NT2/D1 (cell line): ENCODE measurements around the gene B3GNT4.
"Not testable (repeated sequence)": the region's sequence is repeated elsewhere in the genome, so short reads cannot be mapped to it uniquely, and the experiment has no call there.

Source experiments
- DNase-seq: peaks from one replicate; pipeline ENCODE4 v3.0.0-alpha.2; 2011; ENCODE audit warnings: low read depth, low spot score
- H3K27me3 ChIP-seq: 2 replicates; pipeline ENCODE4 v1.6.0; 2011; ENCODE audit warnings: mild to moderate bottlenecking; ENCODE audit not compliant: insufficient read length, insufficient read depth
- H3K36me3 ChIP-seq: 2 replicates; pipeline ENCODE4 v1.6.1; 2011; ENCODE audit warnings: mild to moderate bottlenecking, low read length, mixed read lengths; ENCODE audit not compliant: insufficient read depth, insufficient read length
- H3K4me1 ChIP-seq: 2 replicates; pipeline ENCODE4 v1.5.1; 2011; ENCODE audit not compliant: insufficient read depth, insufficient read length
- H3K4me3 ChIP-seq: 2 replicates; pipeline ENCODE4 v1.5.1; 2011; ENCODE audit warnings: low read depth; ENCODE audit not compliant: insufficient read length
- H3K9ac ChIP-seq: 2 replicates; pipeline ENCODE4 v1.6.0; 2011; ENCODE audit warnings: low read depth; ENCODE audit not compliant: insufficient read length
- H3K9me3 ChIP-seq: 2 replicates; pipeline ENCODE4 v1.5.1; 2011; ENCODE audit warnings: mild to moderate bottlenecking, low read length; ENCODE audit not compliant: insufficient read depth
- SUZ12 ChIP-seq: IDR thresholded peaks from 2 replicates; pipeline ENCODE4 v1.6.1; 2011; ENCODE audit not compliant: insufficient read length, insufficient read depth; ENCODE audit errors: extremely low read depth
- YY1 ChIP-seq: IDR thresholded peaks from 2 replicates; pipeline ENCODE4 v1.6.1; 2011; ENCODE audit not compliant: insufficient read length, insufficient read depth
- ZNF274 ChIP-seq: IDR thresholded peaks from 2 replicates; pipeline ENCODE4 v1.6.1; 2011; ENCODE audit warnings: mild to moderate bottlenecking, low read depth, low read length

The B3GNT4 gene

DNA sequence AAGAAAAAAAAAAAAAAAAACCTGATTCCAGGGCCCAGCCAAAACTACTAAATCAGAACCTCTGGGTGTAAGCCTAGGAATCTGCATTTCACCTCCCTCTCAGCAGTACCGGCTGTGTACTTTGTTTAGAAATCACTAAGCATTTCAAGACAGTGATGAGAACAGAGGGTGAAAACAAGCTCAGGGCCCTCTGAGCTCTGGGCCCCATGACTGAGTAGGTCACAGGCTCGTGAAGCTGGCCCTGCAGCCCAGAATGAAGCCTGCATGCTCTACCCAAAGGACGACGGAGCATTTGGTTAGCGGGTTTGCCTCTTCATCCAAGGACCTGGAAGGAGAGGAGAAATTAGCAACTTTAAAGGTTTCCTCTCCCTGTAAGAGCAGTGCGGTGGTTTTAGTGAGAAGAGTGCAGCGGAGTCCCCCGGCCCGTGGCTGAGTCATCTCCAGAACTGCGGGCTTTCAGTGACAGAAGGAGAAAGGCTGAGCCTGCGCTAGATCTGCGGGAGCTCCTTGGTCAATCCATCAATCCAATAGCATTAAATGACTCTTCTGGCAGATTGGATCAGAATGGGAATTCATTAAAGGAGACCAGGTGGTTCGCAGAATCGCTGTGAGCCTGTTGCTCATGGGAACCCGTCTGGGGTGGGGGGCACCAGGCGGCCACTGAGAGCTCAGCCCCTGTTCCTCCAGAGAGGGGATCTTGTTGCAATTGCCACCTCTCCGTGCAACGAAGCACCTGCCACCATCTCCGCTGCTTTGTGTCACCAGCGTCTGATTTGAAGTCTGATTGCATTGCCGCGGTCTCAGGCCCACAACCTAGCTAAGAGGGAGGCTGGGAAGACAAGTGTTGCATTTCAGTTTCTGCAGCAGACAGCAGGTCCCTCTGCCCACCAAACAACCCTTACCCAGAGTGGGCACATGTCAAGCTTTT, 36.8 kb upstream of the B3GNT4 start:
- peaks cover 4% of the 10 kb centered on the region for H3K4me1 ChIP-seq
- no peaks in the 10 kb centered on the region for H3K9me3 ChIP-seq
- H3K4me3 ChIP-seq: no peak overlapping the region
- H3K27me3 ChIP-seq: no peaks in the 10 kb centered on the region
- no peaks in the 10 kb centered on the region for H3K36me3 ChIP-seq
- H3K9ac ChIP-seq: no peak overlapping the region
- DNase-seq: no peak
- no peak for TF ChIP-seq ZNF274
- no peak for TF ChIP-seq YY1
- TF ChIP-seq SUZ12: no peak

DNA sequence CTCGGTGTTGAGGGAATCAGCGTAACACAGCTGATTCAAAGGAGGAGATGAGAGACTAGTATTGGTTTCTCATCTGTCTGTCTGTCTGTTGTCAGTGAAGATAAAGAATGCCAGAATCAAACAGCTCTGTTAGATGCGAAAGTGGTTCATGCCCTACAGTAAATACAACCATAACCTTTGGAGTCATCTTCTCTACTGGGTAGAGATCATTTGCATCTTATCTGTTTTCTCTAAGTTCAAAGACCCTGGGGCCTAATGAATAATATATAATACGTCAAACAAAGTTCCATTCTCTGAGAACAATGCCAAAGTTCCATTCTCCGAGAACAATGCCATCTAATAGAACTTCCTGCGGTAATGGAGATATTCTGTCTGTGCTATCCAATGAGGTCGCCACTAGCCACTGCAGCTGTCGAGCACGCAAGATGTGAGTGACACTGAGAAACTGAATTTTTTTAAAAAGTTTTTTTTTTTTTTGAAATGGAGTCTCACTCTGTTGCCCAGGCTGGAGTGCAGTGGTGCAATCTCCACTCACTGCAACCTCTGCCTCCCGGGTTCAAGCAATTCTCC, 36.1 kb upstream of the B3GNT4 start:
- Histone ChIP-seq H3K36me3 (no peaks in the 10 kb centered on the region), H3K9me3 (no peaks in the 10 kb centered on the region), H3K27me3 (no peaks in the 10 kb centered on the region), H3K4me3 (no peak overlapping the region), H3K4me1 (peaks cover 2% of the 10 kb centered on the region), H3K9ac (no peak overlapping the region)
- no peak for DNase-seq
- TF ChIP-seq YY1 (no peak), SUZ12 (no peak), ZNF274 (no peak)

- no peaks in the 10 kb centered on the region for H3K9me3 ChIP-seq
- H3K9ac ChIP-seq: no peak overlapping the region
- DNase-seq: no peak
- TF ChIP-seq SUZ12: no peak
- H3K4me1 ChIP-seq: peaks cover 2% of the 10 kb centered on the region
- no peaks in the 10 kb centered on the region for H3K36me3 ChIP-seq
- no peaks in the 10 kb centered on the region for H3K27me3 ChIP-seq
- no peak overlapping the region for H3K4me3 ChIP-seq
Observed at GRCh38 chr12:122168492-122168891, 35.0 kb upstream of the B3GNT4 start.

- no peaks in the 10 kb centered on the region for H3K27me3 ChIP-seq
- TF ChIP-seq ZNF274 (no peak), SUZ12 (no peak), YY1 (no peak)
- no peaks in the 10 kb centered on the region for H3K36me3 ChIP-seq
- no peak overlapping the region for H3K4me3 ChIP-seq
- H3K9ac ChIP-seq: no peak overlapping the region
- DNase-seq: no peak
- H3K4me1 ChIP-seq: peaks cover 2% of the 10 kb centered on the region
- H3K9me3 ChIP-seq: no peaks in the 10 kb centered on the region
Observed at GRCh38 chr12:122171399-122171798, 32.1 kb upstream of the B3GNT4 start.

GRCh38 chr12:122172262-122172939, 31.1 kb upstream of the B3GNT4 start:
- Histone ChIP-seq H3K9ac (no peak overlapping the region), H3K9me3 (no peaks in the 10 kb centered on the region), H3K4me1 (no peaks in the 10 kb centered on the region), H3K36me3 (no peaks in the 10 kb centered on the region), H3K27me3 (no peaks in the 10 kb centered on the region), H3K4me3 (no peak overlapping the region)
- TF ChIP-seq YY1 (no peak), SUZ12 (no peak), ZNF274 (no peak)
- DNase-seq: no peak

- Histone ChIP-seq H3K4me1 (no peaks in the 10 kb centered on the region), H3K9ac (no peak within 1 kb of the TSS)
- no peak for DNase-seq
Observed at GRCh38 chr12:122174155-122174845, 29.2 kb upstream of the B3GNT4 start, which contains the start of gene IL31. Gene IL31, minus strand, starts transcription at chr12:122174221. Its CDS starts 49 bp downstream, at chr12:122174172.

DNA sequence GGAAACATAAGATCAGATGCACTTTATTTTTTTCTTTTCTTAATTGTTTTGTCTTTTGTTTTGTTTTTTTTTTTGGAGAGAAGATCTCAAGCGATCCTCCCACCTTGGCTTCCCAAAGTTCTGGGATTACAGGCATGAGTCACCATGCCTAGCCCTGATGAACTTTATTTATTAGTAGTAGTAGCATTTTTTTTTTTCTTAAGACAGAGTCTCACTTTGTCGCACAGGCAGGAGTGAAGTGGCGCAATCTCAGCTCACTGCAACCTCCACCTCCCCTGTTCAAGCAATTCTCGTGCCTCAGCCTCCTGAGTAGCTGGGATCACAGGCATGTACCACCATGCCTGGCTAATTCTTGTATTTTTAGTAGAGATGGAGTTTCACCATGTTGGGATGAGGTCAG, 27.0 kb upstream of the B3GNT4 start:
- not testable (repeated sequence) for H3K4me1 ChIP-seq, H3K9me3 ChIP-seq, H3K36me3 ChIP-seq, DNase-seq, H3K9ac ChIP-seq, H3K27me3 ChIP-seq, H3K4me3 ChIP-seq

More at GRCh38 chr12:122174155-122174845, 29.2 kb upstream of the B3GNT4 start, which contains the start of gene IL31:
- Histone ChIP-seq H3K9me3 (no peaks in the 10 kb centered on the region), H3K36me3 (no peaks in the 10 kb centered on the region), H3K27me3 (no peaks in the 10 kb centered on the region), H3K4me3 (no peak within 1 kb of the TSS)
- TF ChIP-seq YY1: no peak
- no peak for TF ChIP-seq SUZ12
- no peak for TF ChIP-seq ZNF274
